HG03039 (cell line): ENCODE measurements around the gene LAMTOR2.
"Not testable (repeated sequence)": the region's sequence is repeated elsewhere in the genome, so short reads cannot be mapped to it uniquely, and the experiment has no call there.

Source experiments
- ATAC-seq: cut with Tn5 transposase; IDR thresholded peaks from one replicate; pipeline ENCODE4 v1.9.1; 2021; ENCODE audit warnings: mild to moderate bottlenecking, moderate library complexity; ENCODE audit not compliant: unreplicated experiment

LAMTOR2 gene

GRCh38 chr1:156051011-156051725 lies 3.4 kb upstream of the LAMTOR2 start:
- ATAC-seq, result no peak

DNA sequence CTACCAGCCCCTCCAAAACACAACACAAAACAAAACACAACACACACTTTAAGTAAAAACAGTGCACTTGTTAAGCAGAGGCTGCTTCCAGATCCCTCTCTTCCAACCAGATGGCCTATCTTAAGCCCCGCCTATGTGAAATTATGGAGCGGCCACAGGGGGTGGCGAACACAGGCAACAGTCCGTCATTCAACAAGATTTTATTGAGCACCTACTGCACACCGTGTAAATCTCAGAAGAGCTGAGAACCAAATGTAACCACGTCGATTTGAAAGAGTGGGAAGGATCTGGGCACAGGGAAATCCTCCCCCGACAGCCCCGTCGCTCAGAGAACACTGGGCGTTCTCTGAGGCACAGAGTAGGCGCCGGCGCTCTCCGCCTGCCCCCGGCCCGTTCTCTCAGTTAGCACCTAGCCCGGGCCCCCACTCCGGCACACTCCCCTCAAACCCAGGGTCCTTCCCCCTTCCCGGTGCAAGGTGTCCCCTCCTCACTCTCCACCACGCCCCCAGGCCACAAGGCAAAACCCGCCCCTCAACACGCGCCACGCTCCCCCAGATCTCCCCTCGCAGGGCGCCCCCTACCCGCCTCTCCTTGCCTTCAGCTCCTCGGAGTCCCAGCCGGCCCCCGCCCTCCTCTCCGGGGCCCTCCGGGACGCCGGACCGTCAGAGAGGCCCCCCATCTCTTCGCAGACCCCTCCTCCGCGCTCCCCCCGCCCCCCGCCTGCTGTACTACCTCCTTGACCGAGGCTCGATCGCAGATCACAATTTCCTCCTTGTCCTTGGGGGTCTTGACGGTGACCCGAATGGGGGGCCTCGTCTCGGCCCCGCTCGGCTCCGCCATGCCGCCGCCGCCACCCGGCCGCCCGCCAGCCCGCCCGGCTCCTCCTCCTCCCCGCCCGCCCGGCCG lies 1.5 kb upstream of the LAMTOR2 start:
- peak; percentile 6 for ATAC-seq

GRCh38 chr1:156053768-156054499 lies 648 bp upstream of the LAMTOR2 start, which contains the start of gene UBQLN4:
Gene UBQLN4 (minus strand): TSS chr1:156053798. CDS start chr1:156053701, 97 bp downstream.
- peak; percentile 38 for ATAC-seq

- ATAC-seq, result no peak
Observed at GRCh38 chr1:156055281-156056048, 883 bp downstream of the LAMTOR2 start.

DNA sequence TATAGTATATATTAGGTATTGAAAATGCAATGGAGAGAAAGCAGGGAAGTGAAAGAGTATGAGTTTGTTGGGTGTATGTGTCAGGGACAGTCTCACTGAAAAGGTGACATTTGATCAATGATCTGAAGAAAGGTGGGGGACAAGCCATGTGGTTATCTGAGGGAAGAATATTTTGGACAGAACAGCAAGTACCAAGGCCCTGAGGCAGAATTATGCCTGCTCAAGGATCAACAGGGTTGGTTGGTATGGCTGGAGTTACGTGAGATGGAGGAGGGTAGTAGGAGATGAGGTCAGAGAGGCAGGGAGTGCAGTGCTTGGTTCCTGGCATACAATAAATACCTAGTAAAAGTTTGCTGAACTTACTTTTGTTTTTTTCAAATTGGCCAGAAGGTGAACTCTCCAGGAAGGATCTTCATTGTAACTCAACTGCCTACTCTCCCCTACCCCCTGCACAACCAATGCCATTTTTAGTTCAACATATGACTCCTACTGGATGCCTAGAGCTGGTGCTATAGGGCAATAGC lies 1.8 kb downstream of the LAMTOR2 start:
- ATAC-seq, result no peak

- ATAC-seq, result no peak
Observed at GRCh38 chr1:156060937-156061636, 6.5 kb downstream of the LAMTOR2 start, which contains the start of gene RAB25. Gene RAB25 (plus strand): TSS chr1:156061160. CDS start chr1:156061401, 241 bp downstream.

- ATAC-seq, result no peak
Observed at GRCh38 chr1:156062189-156062588, 7.6 kb downstream of the LAMTOR2 start.

DNA sequence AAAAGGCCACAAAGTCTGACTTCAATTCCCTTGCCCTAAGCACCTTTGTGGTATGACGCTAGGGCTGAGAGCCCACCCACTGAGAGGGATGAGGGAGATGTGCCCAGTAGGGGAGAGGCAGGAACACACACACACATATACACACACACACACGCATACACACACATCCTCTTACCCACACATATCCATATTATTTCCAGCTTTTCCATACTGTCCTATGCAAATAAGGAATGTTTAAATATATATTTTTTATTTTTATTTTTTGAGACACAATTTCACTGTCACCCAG lies 9.4 kb downstream of the LAMTOR2 start:
- no peak for ATAC-seq

GRCh38 chr1:156064615-156065014 lies 10.0 kb downstream of the LAMTOR2 start:
- ATAC-seq, result no peak

- no peak for ATAC-seq
Observed at GRCh38 chr1:156065212-156065611, 10.6 kb downstream of the LAMTOR2 start.

GRCh38 chr1:156065871-156066270 lies 11.3 kb downstream of the LAMTOR2 start:
- no peak for ATAC-seq

GRCh38 chr1:156067262-156067661 lies 12.7 kb downstream of the LAMTOR2 start:
- ATAC-seq, result no peak

- ATAC-seq, result no peak
Observed at GRCh38 chr1:156069490-156070455, 15.2 kb downstream of the LAMTOR2 start.

- ATAC-seq, result no peak
Observed at GRCh38 chr1:156070548-156070947, 16.0 kb downstream of the LAMTOR2 start.

- ATAC-seq, result not testable (repeated sequence)
Observed at GRCh38 chr1:156071332-156071816, 16.8 kb downstream of the LAMTOR2 start.

- ATAC-seq, result no peak
Observed at GRCh38 chr1:156072251-156072650, 17.7 kb downstream of the LAMTOR2 start.

GRCh38 chr1:156073110-156073687 lies 18.6 kb downstream of the LAMTOR2 start:
- ATAC-seq, result no peak

GRCh38 chr1:156073740-156074139 lies 19.2 kb downstream of the LAMTOR2 start:
- ATAC-seq, result no peak
